ENCODE measurements around the gene FXYD5.

Gene FXYD5

DNA sequence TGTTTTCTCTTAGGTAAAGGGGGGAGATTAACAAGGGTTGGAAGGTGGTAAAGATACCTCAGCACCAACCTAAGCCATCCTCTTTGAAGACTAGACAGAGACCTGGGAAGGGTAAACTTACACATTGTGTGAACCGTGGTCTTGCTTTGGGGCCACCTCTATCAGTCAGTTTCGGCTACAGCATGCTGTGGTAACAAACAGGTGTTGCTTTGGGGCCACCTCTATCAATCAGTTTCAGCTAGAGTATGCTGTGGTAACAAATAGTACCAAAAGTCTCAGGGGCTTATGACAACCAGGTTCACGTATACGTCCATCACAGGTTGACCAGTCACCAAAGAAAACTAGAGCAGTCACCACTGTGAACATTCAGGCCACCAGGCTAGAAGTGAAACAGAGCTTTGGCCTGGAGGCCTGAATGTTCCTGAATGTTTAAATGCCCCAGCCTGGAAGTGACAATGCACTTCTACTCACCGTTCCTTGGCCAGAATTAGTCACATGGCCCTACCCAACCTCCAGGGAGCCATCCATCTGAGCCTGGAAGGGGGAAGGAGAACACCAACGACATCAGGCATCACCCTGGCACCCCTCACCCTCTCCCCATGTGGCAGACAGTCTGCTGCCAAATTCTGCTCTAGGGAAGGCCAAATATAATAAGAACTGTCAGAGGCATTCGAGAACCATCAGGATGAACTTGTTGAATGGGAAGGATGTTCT lies 7.6 kb upstream of the FXYD5 start:
- Histone ChIP-seq H3K79me2 (ENCODE audit: low read length) (no peaks in the 10 kb centered on the region), H3F3A (ENCODE audit: insufficient read depth, low read length) (peaks cover 3% of the 10 kb centered on the region; the same call in 1 of the 2 replicates), H3K36me3 (replicated peaks; ENCODE audit: insufficient read depth, low read length) (no peaks in the 10 kb centered on the region), H3K27me3 (replicated peaks; ENCODE audit: insufficient read depth, low read length) (peaks cover 31% of the 10 kb centered on the region), H3K4me3 (ENCODE audit: low read length) (no peak overlapping the region), H2AFZ (ENCODE audit: low read length) (no peak overlapping the region), H3K4me1 (ENCODE audit: low read length) (peaks cover 10% of the 10 kb centered on the region), H4K20me1 (ENCODE audit: insufficient read depth, low read length) (no peaks in the 10 kb centered on the region), H3K9me2 (replicated peaks; ENCODE audit: insufficient read depth, low read length) (no peaks in the 10 kb centered on the region), H3K9me3 (replicated peaks; ENCODE audit: insufficient read depth, low read length) (no peaks in the 10 kb centered on the region), H3K4me2 (ENCODE audit: low read depth, low read length) (no peak overlapping the region), H3K27ac (ENCODE audit: low read length) (no peak overlapping the region), H3K9ac (ENCODE audit: low read length) (no peak overlapping the region)
- DNase-seq: no peak
- TF ChIP-seq, protein P1, sequence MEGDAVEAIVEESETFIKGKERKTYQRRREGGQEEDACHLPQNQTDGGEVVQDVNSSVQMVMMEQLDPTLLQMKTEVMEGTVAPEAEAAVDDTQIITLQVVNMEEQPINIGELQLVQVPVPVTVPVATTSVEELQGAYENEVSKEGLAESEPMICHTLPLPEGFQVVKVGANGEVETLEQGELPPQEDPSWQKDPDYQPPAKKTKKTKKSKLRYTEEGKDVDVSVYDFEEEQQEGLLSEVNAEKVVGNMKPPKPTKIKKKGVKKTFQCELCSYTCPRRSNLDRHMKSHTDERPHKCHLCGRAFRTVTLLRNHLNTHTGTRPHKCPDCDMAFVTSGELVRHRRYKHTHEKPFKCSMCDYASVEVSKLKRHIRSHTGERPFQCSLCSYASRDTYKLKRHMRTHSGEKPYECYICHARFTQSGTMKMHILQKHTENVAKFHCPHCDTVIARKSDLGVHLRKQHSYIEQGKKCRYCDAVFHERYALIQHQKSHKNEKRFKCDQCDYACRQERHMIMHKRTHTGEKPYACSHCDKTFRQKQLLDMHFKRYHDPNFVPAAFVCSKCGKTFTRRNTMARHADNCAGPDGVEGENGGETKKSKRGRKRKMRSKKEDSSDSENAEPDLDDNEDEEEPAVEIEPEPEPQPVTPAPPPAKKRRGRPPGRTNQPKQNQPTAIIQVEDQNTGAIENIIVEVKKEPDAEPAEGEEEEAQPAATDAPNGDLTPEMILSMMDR (IDR thresholded peaks at IDR 0.05; ENCODE audit: low read length): no peak
- TF ChIP-seq EZH2phosphoT487 (IDR thresholded peaks at IDR 0.05; ENCODE audit: low read length): no peak
- TF ChIP-seq EZH2 (optimal IDR thresholded peaks at IDR 0.05; ENCODE audit: low read depth, low read length): no peak

DNA sequence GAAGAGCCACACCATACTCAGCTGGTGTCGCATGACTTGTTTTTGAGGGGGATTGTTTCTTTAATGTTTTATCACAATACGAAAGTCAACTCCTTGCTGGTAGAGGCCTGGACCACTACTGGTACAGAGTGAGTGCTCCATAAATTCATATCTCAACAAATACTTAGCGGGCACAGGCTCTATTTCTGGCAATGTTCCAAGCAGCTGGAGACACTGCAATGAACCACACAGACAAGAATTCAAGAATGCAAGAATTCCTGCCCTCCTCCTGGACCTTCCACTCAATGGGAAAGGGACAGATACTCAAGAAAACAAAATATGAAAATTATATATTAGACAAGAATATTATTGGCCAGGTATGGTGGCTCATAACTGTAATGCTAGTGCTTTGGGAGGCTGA lies 5.1 kb upstream of the FXYD5 start:
- TF ChIP-seq, protein P1 (IDR thresholded peaks at IDR 0.05; ENCODE audit: low read length): no peak
- TF ChIP-seq EZH2phosphoT487 (IDR thresholded peaks at IDR 0.05; ENCODE audit: low read length) (no peak), EZH2 (optimal IDR thresholded peaks at IDR 0.05; ENCODE audit: low read depth, low read length) (no peak)
- H3K4me1 ChIP-seq (ENCODE audit: low read length): peaks cover 4% of the 10 kb centered on the region; the same call in 1 of the 2 replicates
- H3K4me3 ChIP-seq (ENCODE audit: low read length): no peak overlapping the region

DNA sequence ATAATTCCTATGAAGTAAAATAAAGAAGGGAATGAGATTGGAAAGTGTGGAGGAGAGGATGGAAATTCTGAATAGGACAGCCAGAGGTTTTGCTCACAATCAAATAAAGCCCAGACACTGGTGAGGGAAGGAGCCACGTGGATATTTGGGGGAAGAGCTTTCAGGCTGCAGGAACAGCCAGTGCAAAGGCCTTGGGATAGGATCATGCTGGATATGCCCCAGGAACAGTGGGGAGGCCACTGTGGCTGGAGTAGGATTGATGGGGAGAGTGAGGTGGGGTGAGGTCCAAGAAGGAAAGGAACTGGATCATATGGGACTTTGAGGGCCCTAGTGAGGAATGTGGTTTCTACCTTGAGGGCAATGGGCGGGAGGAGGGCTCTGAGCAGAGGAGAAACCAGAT lies 4.1 kb upstream of the FXYD5 start:
- H3K4me1 ChIP-seq (ENCODE audit: low read length): peaks cover 4% of the 10 kb centered on the region; the same call in 1 of the 2 replicates
- DNase-seq: no peak
- H3K4me2 ChIP-seq (ENCODE audit: low read depth, low read length): no peak overlapping the region
- H3K9me2 ChIP-seq (replicated peaks; ENCODE audit: insufficient read depth, low read length): no peaks in the 10 kb centered on the region
- no peak overlapping the region for H3K9ac ChIP-seq (ENCODE audit: low read length)
- no peaks in the 10 kb centered on the region for H3K9me3 ChIP-seq (replicated peaks; ENCODE audit: insufficient read depth, low read length)
- no peak overlapping the region for H3K27ac ChIP-seq (ENCODE audit: low read length)
- TF ChIP-seq EZH2 (optimal IDR thresholded peaks at IDR 0.05; ENCODE audit: low read depth, low read length): no peak
- TF ChIP-seq EZH2phosphoT487 (IDR thresholded peaks at IDR 0.05; ENCODE audit: low read length): no peak
- TF ChIP-seq, protein P1 (IDR thresholded peaks at IDR 0.05; ENCODE audit: low read length): no peak
- no peaks in the 10 kb centered on the region for H3F3A ChIP-seq (ENCODE audit: insufficient read depth, low read length)
- no peaks in the 10 kb centered on the region for H3K36me3 ChIP-seq (replicated peaks; ENCODE audit: insufficient read depth, low read length)
- H3K79me2 ChIP-seq (ENCODE audit: low read length): peaks cover 16% of the 10 kb centered on the region
- H3K27me3 ChIP-seq (replicated peaks; ENCODE audit: insufficient read depth, low read length): peaks cover 2% of the 10 kb centered on the region
- no peak overlapping the region for H3K4me3 ChIP-seq (ENCODE audit: low read length)
- H2AFZ ChIP-seq (ENCODE audit: low read length): no peak overlapping the region
- H4K20me1 ChIP-seq (ENCODE audit: insufficient read depth, low read length): no peaks in the 10 kb centered on the region

More for the DNA sequence above, 5.1 kb upstream of the FXYD5 start:
- Histone ChIP-seq H3K9ac (ENCODE audit: low read length) (no peak overlapping the region), H3K27ac (ENCODE audit: low read length) (no peak overlapping the region), H2AFZ (ENCODE audit: low read length) (no peak overlapping the region), H3K9me2 (replicated peaks; ENCODE audit: insufficient read depth, low read length) (no peaks in the 10 kb centered on the region), H4K20me1 (ENCODE audit: insufficient read depth, low read length) (no peaks in the 10 kb centered on the region), H3K4me2 (ENCODE audit: low read depth, low read length) (no peak overlapping the region), H3K36me3 (replicated peaks; ENCODE audit: insufficient read depth, low read length) (no peaks in the 10 kb centered on the region), H3F3A (ENCODE audit: insufficient read depth, low read length) (no peaks in the 10 kb centered on the region), H3K9me3 (replicated peaks; ENCODE audit: insufficient read depth, low read length) (no peaks in the 10 kb centered on the region), H3K27me3 (replicated peaks; ENCODE audit: insufficient read depth, low read length) (peaks cover 11% of the 10 kb centered on the region), H3K79me2 (ENCODE audit: low read length) (peaks cover 6% of the 10 kb centered on the region)
- no peak for DNase-seq

Data from MM.1S (cell line).